PC-3 (cell line): ENCODE data around the gene LAYN.

ENCODE experiments used
- EZH2 ChIP-seq: fragments of 300-600 bp; sonication (generic); IDR thresholded peaks from one replicate; pipeline ENCODE4 v1.6.1; 2017; ENCODE audit warnings: antibody characterized with exemption, mild to moderate bottlenecking, low read length; ENCODE audit not compliant: unreplicated experiment
- EZH2phosphoT487 ChIP-seq: fragments of 300-600 bp; sonication (generic); IDR thresholded peaks from 2 replicates; pipeline ENCODE4 v1.6.1; 2018; ENCODE audit warnings: mild to moderate bottlenecking, antibody characterized with exemption, low read length, borderline replicate concordance
- TF ChIP-seq, protein P1 (sequence below): fragments of 300-600 bp; sonication (generic); conservative IDR thresholded peaks from 2 replicates; pipeline ENCODE4 v1.5.1; 2017; ENCODE audit warnings: antibody characterized with exemption, low read depth, mild to moderate bottlenecking, low read length

- TF ChIP-seq, protein P1, sequence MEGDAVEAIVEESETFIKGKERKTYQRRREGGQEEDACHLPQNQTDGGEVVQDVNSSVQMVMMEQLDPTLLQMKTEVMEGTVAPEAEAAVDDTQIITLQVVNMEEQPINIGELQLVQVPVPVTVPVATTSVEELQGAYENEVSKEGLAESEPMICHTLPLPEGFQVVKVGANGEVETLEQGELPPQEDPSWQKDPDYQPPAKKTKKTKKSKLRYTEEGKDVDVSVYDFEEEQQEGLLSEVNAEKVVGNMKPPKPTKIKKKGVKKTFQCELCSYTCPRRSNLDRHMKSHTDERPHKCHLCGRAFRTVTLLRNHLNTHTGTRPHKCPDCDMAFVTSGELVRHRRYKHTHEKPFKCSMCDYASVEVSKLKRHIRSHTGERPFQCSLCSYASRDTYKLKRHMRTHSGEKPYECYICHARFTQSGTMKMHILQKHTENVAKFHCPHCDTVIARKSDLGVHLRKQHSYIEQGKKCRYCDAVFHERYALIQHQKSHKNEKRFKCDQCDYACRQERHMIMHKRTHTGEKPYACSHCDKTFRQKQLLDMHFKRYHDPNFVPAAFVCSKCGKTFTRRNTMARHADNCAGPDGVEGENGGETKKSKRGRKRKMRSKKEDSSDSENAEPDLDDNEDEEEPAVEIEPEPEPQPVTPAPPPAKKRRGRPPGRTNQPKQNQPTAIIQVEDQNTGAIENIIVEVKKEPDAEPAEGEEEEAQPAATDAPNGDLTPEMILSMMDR: no peak
- no peak for TF ChIP-seq EZH2phosphoT487
- TF ChIP-seq EZH2: no peak
These were observed 21.9 kb upstream of the LAYN start for GRCh38 chr11:111518668-111519067.
